Measurements from ENCODE around the gene C1orf35. TPM values are rescaled to one million over a fixed set of nuclear protein-coding genes. Genes with fewer than 3 reads are reported as not detected.

The C1orf35 gene
- total and polyA plus RNA-seq, 2 of the 8 experiments (the other 6 are each of a cell fraction or from before 2014, with no cell fraction given), result 18.6 to 19.9 TPM

DNA sequence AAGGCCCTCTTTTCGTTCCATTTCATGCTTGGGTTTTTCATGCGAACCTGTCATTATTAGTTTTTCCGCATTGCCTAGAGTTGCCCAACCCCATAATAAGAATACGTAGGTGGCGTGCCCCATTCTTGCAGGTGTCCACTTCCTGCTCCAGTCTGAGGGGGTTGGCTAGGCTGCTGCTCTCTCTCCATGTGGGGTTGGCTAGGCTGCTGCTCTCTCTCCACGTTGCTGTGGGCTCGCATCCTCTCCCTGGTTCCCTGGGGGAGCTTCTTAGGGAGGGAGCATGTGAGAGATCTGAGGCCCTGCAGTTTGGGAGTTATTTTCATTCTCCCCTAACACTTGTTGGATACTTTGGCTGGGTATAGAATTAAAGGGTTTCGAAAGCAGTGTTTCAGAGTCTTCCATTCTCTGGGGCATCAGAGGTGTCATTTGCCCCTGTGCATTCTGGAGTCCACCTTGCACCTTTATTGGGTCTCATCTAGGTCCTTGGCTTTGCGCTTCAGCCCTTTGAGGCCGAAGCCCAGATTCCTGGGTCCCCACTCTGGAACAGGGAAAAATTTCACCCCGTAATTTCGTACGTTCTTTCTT is 8.6 kb downstream of the C1orf35 start (continued):
- no peak for TF ChIP-seq CEBPB (IDR thresholded peaks at IDR 0.05; ENCODE audit: low read depth, low read length)
- TF ChIP-seq, protein P1, sequence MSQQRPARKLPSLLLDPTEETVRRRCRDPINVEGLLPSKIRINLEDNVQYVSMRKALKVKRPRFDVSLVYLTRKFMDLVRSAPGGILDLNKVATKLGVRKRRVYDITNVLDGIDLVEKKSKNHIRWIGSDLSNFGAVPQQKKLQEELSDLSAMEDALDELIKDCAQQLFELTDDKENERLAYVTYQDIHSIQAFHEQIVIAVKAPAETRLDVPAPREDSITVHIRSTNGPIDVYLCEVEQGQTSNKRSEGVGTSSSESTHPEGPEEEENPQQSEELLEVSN (IDR thresholded peaks at IDR 0.05), result no peak
